Measurements from ENCODE around the gene PES1. TPM values are rescaled to one million over a fixed set of nuclear protein-coding genes. Genes with fewer than 3 reads are reported as not detected.
"Not testable (repeated sequence)": the region's sequence is repeated elsewhere in the genome, so short reads cannot be mapped to it uniquely, and the experiment has no call there.

Gene PES1
- total RNA-seq, 1 donor from 2014 or later = 88.7 TPM

DNA sequence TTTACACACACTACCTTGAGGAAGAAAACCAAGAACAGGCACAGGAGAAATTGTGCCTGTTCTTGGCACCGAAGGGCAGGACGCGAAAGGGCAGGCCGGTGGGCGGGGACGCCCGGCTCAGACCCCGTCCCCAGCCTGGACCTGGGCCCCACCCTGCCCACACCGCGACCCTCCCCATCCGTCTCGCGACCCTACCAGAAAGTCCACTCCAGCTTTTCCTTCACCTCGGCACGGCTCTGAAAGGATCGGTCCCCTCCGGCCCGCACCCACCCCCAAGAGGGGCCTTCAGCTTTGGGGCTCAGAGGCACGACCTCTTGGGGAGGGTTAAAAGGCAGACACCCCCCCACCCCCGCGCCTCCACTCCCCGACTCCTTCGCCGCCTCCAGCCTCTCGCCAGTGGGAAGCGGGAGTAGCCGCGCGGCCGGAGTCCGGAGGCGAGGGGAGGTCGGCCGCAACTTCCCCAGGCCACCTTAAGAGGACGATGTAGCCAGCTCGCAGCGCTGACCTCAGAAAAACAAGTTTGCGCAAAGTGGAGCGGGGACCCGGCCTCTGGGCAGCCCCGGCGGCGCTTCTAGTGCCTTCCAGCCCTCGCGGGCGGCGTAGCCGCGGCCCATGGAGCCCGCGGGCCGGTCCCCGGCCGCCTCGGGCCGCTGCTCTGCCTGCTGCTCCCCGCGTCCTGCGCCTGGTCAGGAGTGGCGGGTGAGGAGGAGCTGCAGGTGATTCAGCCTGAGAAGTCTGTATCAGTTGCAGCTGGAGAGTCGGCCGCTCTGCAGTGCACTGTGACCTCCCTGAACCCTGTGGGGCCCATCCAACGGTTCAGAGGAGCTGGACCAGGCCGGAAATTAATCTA is 49.5 kb downstream of the PES1 start:
- no peaks in the 10 kb centered on the region for H3K36me3 Mint-ChIP-seq (ENCODE audit: low read depth, unreplicated experiment)
- Histone ChIP-seq H3K79me2 (ENCODE audit: insufficient read depth, low read length) (no peaks in the 10 kb centered on the region), H3K9ac (ENCODE audit: low read length) (no peak overlapping the region), H2AFZ (ENCODE audit: low read depth, low read length) (peak overlapping the region; percentile 73), H3K36me3 (ENCODE audit: insufficient read depth, low read length) (no peaks in the 10 kb centered on the region), H3K27me3 (ENCODE audit: insufficient read depth, low read length) (peaks cover 8% of the 10 kb centered on the region), H3K4me3 (ENCODE audit: insufficient read depth, low read depth, low read length) (peak overlapping the region; percentile 39), H3K4me2 (ENCODE audit: low read length) (peak overlapping the region; percentile 81), H3K9me3 (ENCODE audit: insufficient read depth, low read depth, low read length) (no peaks in the 10 kb centered on the region), H3K27ac (ENCODE audit: low read depth, low read length) (no peak overlapping the region), H4K20me1 (ENCODE audit: insufficient read depth, low read length) (no peaks in the 10 kb centered on the region), H3K4me1 (ENCODE audit: insufficient read depth, low read length) (peaks cover 7% of the 10 kb centered on the region)
- no peak overlapping the region for H3K27ac Mint-ChIP-seq (ENCODE audit: unreplicated experiment)
- DNase-seq (ENCODE audit: low read depth) = no peak
- H3K4me1 Mint-ChIP-seq (ENCODE audit: low read depth, unreplicated experiment) = no peaks in the 10 kb centered on the region
- H3K4me3 Mint-ChIP-seq (ENCODE audit: unreplicated experiment) = peak overlapping the region; percentile 70
- H3K9me3 Mint-ChIP-seq (ENCODE audit: unreplicated experiment) = no peaks in the 10 kb centered on the region
- H3K27me3 Mint-ChIP-seq (ENCODE audit: low read depth, unreplicated experiment) = peaks cover 39% of the 10 kb centered on the region
- no peak for FAIRE-seq
- TF ChIP-seq CTCF (IDR thresholded peaks at IDR 0.05; ENCODE audit: insufficient read depth, low read depth, low read length) (no peak), EZH2 (IDR thresholded peaks at IDR 0.05; ENCODE audit: insufficient read depth, low read length) (peak; percentile 52)

DNA sequence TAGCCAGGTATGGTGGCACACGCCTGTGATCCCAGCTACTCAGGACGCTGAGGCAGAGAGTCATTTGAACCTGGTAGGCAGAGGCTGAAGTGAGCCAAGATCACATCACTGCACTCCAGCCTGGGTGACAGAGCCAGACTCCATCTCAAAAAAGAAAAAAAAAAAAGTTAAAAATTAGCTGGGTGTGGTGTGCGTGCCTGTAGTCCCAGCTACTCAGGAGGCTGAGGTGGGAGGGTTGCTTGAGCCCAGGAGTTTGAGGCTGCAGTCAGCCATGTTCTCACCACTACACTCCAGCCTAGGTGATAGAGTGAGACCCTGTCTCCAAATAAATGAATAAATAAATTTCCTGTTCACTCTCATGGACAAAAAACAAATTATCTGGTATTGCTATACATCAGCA is 50.2 kb downstream of the PES1 start:
- not testable (repeated sequence) for DNase-seq (ENCODE audit: low read depth); FAIRE-seq; H3K9me3 ChIP-seq (ENCODE audit: insufficient read depth, low read depth, low read length); H3K4me3 Mint-ChIP-seq (ENCODE audit: unreplicated experiment); H3K79me2 ChIP-seq (ENCODE audit: insufficient read depth, low read length); H3K4me1 Mint-ChIP-seq (ENCODE audit: low read depth, unreplicated experiment); H3K4me2 ChIP-seq (ENCODE audit: low read length); H3K4me1 ChIP-seq (ENCODE audit: insufficient read depth, low read length); H3K36me3 ChIP-seq (ENCODE audit: insufficient read depth, low read length); H3K27me3 ChIP-seq (ENCODE audit: insufficient read depth, low read length); H3K27ac Mint-ChIP-seq (ENCODE audit: unreplicated experiment); H3K36me3 Mint-ChIP-seq (ENCODE audit: low read depth, unreplicated experiment); H3K27ac ChIP-seq (ENCODE audit: low read depth, low read length); H3K9ac ChIP-seq (ENCODE audit: low read length); H3K9me3 Mint-ChIP-seq (ENCODE audit: unreplicated experiment); H2AFZ ChIP-seq (ENCODE audit: low read depth, low read length); H4K20me1 ChIP-seq (ENCODE audit: insufficient read depth, low read length); H3K4me3 ChIP-seq (ENCODE audit: insufficient read depth, low read depth, low read length)
- peaks cover 33% of the 10 kb centered on the region for H3K27me3 Mint-ChIP-seq (ENCODE audit: low read depth, unreplicated experiment)

- no peaks in the 10 kb centered on the region for H3K36me3 ChIP-seq (ENCODE audit: insufficient read depth, low read length)
- FAIRE-seq (no peak), DNase-seq (ENCODE audit: low read depth) (no peak)
- H3K27me3 Mint-ChIP-seq (ENCODE audit: low read depth, unreplicated experiment) = peaks cover 27% of the 10 kb centered on the region
- no peaks in the 10 kb centered on the region for H3K4me1 Mint-ChIP-seq (ENCODE audit: low read depth, unreplicated experiment)
- peaks cover 6% of the 10 kb centered on the region for H3K9me3 Mint-ChIP-seq (ENCODE audit: unreplicated experiment)
- H3K4me3 Mint-ChIP-seq (ENCODE audit: unreplicated experiment) = no peak overlapping the region
- no peaks in the 10 kb centered on the region for H3K79me2 ChIP-seq (ENCODE audit: insufficient read depth, low read length)
- no peak overlapping the region for H3K4me3 ChIP-seq (ENCODE audit: insufficient read depth, low read depth, low read length)
- H3K27me3 ChIP-seq (ENCODE audit: insufficient read depth, low read length) = peaks cover 8% of the 10 kb centered on the region
- no peaks in the 10 kb centered on the region for H3K36me3 Mint-ChIP-seq (ENCODE audit: low read depth, unreplicated experiment)
- H3K27ac ChIP-seq (ENCODE audit: low read depth, low read length) = no peak overlapping the region
- H3K4me1 ChIP-seq (ENCODE audit: insufficient read depth, low read length) = peaks cover 7% of the 10 kb centered on the region
- H4K20me1 ChIP-seq (ENCODE audit: insufficient read depth, low read length) = no peaks in the 10 kb centered on the region
- H3K27ac Mint-ChIP-seq (ENCODE audit: unreplicated experiment) = no peak overlapping the region
- H3K9me3 ChIP-seq (ENCODE audit: insufficient read depth, low read depth, low read length) = no peaks in the 10 kb centered on the region
- no peak overlapping the region for H2AFZ ChIP-seq (ENCODE audit: low read depth, low read length)
- no peak overlapping the region for H3K4me2 ChIP-seq (ENCODE audit: low read length)
- TF ChIP-seq EZH2 (IDR thresholded peaks at IDR 0.05; ENCODE audit: insufficient read depth, low read length) (no peak), CTCF (IDR thresholded peaks at IDR 0.05; ENCODE audit: insufficient read depth, low read depth, low read length) (no peak)
- H3K9ac ChIP-seq (ENCODE audit: low read length) = no peak overlapping the region
These were observed 52.3 kb downstream of the PES1 start for GRCh38 chr22:30539368-30539767.

Measured in astrocyte (in vitro differentiated cells and primary cell).